ENCODE results near the gene CLEC1B.

- TF ChIP-seq ARNT (IDR thresholded peaks at IDR 0.05) (no peak), EP300 (IDR thresholded peaks at IDR 0.05; ENCODE audit: low read length) (no peak), THAP7 (CRISPR knock-in tag; IDR thresholded peaks at IDR 0.05) (no peak), NCOR1 (IDR thresholded peaks at IDR 0.05) (no peak), CREB1 (IDR thresholded peaks at IDR 0.05) (no peak), CREB1 (CRISPR knock-in tag; IDR thresholded peaks at IDR 0.05) (no peak), ZNF354B (CRISPR knock-in tag; IDR thresholded peaks at IDR 0.05) (no peak), ZNF398 (CRISPR knock-in tag; IDR thresholded peaks at IDR 0.05) (no peak), FOXP4 (CRISPR knock-in tag; IDR thresholded peaks at IDR 0.05; ENCODE audit: borderline replicate concordance) (no peak), ATF3 (IDR thresholded peaks at IDR 0.05) (no peak), ATF3 (CRISPR knock-in tag; conservative IDR thresholded peaks at IDR 0.05) (no peak), BRD4 (IDR thresholded peaks at IDR 0.05) (no peak), CTCF (IDR thresholded peaks at IDR 0.05 in 2 of 3, conservative IDR thresholded peaks at IDR 0.05 in 1 of 3; ENCODE audit: insufficient read depth in 2 of 3, low read depth in 1 of 3, low read length in 3 of 3) (no peak), KDM1A (IDR thresholded peaks at IDR 0.05) (no peak), GABPB1 (CRISPR knock-in tag; IDR thresholded peaks at IDR 0.05) (no peak)
Observed at GRCh38 chr12:10031771-10032175, 32.9 kb upstream of the CLEC1B start.
